Endothelial cell of umbilical vein (primary cell): Measurements from ENCODE around the gene ZNF254. TPM values are rescaled to one million over a fixed set of nuclear protein-coding genes. Genes with fewer than 3 reads are reported as not detected.

ENCODE experiments used
- BruUV-seq: library from RNA; stranded (reverse); fragments of 400-500 nt; replicated peaks from 2 replicates; lab custom pipeline; 2021; lab: Mats Ljungman, UMichigan
- CTCF ChIA-PET: fragments of 300-600, 350-600 bp; sonication (Branson Sonifier 250); formaldehyde crosslinking; loops from one replicate; lab custom pipeline; 2021; ENCODE audit warnings: antibody characterized with exemption, inconsistent platforms; lab: Charles Lee
- POLR2A ChIA-PET: fragments of 300-600, 350-600 bp; sonication (Branson Sonifier 250); formaldehyde crosslinking; loops from one replicate; lab custom pipeline; 2021; ENCODE audit warnings: antibody characterized with exemption, inconsistent platforms; lab: Charles Lee
- DNase-seq: peaks from one replicate; pipeline ENCODE4 v3.0.0-alpha.2; 2011; ENCODE audit warnings: low read depth, low spot score
- FAIRE-seq: peaks from 2 replicates; lab custom pipeline; 2011; peaks lifted over from hg19 to GRCh38; lab: Jason Lieb, UNC
- H2AFZ ChIP-seq: 2 replicates; pipeline ENCODE4 v1.6.0; 2012; ENCODE audit warnings: low read depth, low read length, control low read depth, inconsistent platforms
- H3K27ac ChIP-seq: 2 replicates; pipeline ENCODE4 v1.5.1; 2011; ENCODE audit warnings: low read depth, mild to moderate bottlenecking, control low read depth, low read length, moderate library complexity; ENCODE audit not compliant: insufficient read depth
- H3K27me3 ChIP-seq, 2 experiments: 2 replicates each; pipeline versions ENCODE4 v1.6.0 to v1.6.1; 2011; ENCODE audit warnings: low read length in 2 of 2, mixed read lengths in 1 of 2; ENCODE audit not compliant: control insufficient read depth in 2 of 2, insufficient read depth in 2 of 2
- H3K36me3 ChIP-seq, 2 experiments: 2 replicates in 1 of 2; 3 replicates in 1 of 2; pipeline ENCODE4 v1.5.1; 2011; ENCODE audit warnings: low read length in 2 of 2, mild to moderate bottlenecking in 1 of 2, moderate library complexity in 1 of 2; ENCODE audit not compliant: control insufficient read depth in 2 of 2, insufficient read depth in 2 of 2; ENCODE audit errors: extremely low read depth in 1 of 2
- H3K4me1 ChIP-seq: 3 replicates; pipeline ENCODE4 v1.5.1; 2011; ENCODE audit warnings: mild to moderate bottlenecking, low read length; ENCODE audit not compliant: control insufficient read depth, insufficient read depth; ENCODE audit errors: extremely low read depth
- H3K4me2 ChIP-seq: 2 replicates; pipeline ENCODE4 v1.6.1; 2011; ENCODE audit warnings: low read length, control low read depth, mixed read lengths; ENCODE audit not compliant: insufficient read depth
- H3K4me3 ChIP-seq, 3 experiments: fragments of 200-600 bp in 1 of 3; sonication (generic), shearing (Covaris generic) in 1 of 3; replicated peaks in 1 of 3; 2 replicates each; pipeline ENCODE4 v1.5.1; 2011 to 2016; ENCODE audit warnings: control low read depth in 3 of 3, low read length in 3 of 3, mild to moderate bottlenecking in 2 of 3, inconsistent platforms in 1 of 3, low read depth in 1 of 3, moderate library complexity in 1 of 3; ENCODE audit not compliant: insufficient read depth in 1 of 3
- H3K79me2 ChIP-seq: 2 replicates; pipeline ENCODE4 v1.6.0; 2012; ENCODE audit warnings: low read length, inconsistent platforms; ENCODE audit not compliant: control insufficient read depth, insufficient read depth
- H3K9ac ChIP-seq: replicated peaks from 2 replicates; pipeline ENCODE3; 2011; ENCODE audit warnings: low read length, control low read depth; ENCODE audit not compliant: insufficient read depth; ENCODE audit errors: extremely low read depth
- H3K9me1 ChIP-seq: replicated peaks from 3 replicates; pipeline ENCODE4 v1.6.0; 2011; ENCODE audit warnings: mild to moderate bottlenecking, low read length; ENCODE audit not compliant: control insufficient read depth, insufficient read depth; ENCODE audit errors: extremely low read depth
- H3K9me3 ChIP-seq: replicated peaks from 2 replicates; pipeline ENCODE4 v1.5.1; 2012; ENCODE audit warnings: low read length, inconsistent platforms; ENCODE audit not compliant: control insufficient read depth, insufficient read depth
- H4K20me1 ChIP-seq: replicated peaks from 2 replicates; pipeline ENCODE3; 2011; ENCODE audit warnings: mild to moderate bottlenecking, low read length; ENCODE audit not compliant: control insufficient read depth, insufficient read depth; ENCODE audit errors: extremely low read depth
- EZH2 ChIP-seq: IDR thresholded peaks from 2 replicates; pipeline ENCODE4 v1.6.1; 2012; ENCODE audit warnings: borderline replicate concordance, low read depth, mild to moderate bottlenecking, moderate library complexity, low read length, inconsistent platforms; ENCODE audit not compliant: severe bottlenecking
- FOS ChIP-seq: IDR thresholded peaks from 2 replicates; pipeline ENCODE4 v1.6.1; 2011; ENCODE audit warnings: mild to moderate bottlenecking, low read length, moderate library complexity, borderline replicate concordance; ENCODE audit not compliant: insufficient read depth
- GATA2 ChIP-seq: IDR thresholded peaks from 2 replicates; pipeline ENCODE4 v1.7.0; 2011; ENCODE audit warnings: low read depth, mild to moderate bottlenecking, moderate library complexity, mixed read lengths, low read length; ENCODE audit not compliant: insufficient read length, insufficient read depth
- JUN ChIP-seq: IDR thresholded peaks from 2 replicates; pipeline ENCODE4 v1.6.1; 2011; ENCODE audit warnings: borderline replicate concordance, low read depth; ENCODE audit not compliant: insufficient read length, insufficient read depth
- MAX ChIP-seq: IDR thresholded peaks from 2 replicates; pipeline ENCODE4 v1.6.1; 2011; ENCODE audit not compliant: insufficient read depth, insufficient read length
- MYC ChIP-seq: IDR thresholded peaks from one replicate; pipeline ENCODE4 v1.6.1; 2011; ENCODE audit warnings: mild to moderate bottlenecking, low read depth, low read length
- POLR2A ChIP-seq: IDR thresholded peaks from 2 replicates; pipeline ENCODE4 v1.6.1; 2012; ENCODE audit warnings: low read depth, mild to moderate bottlenecking, control low read depth, low read length
- POLR2AphosphoS5 ChIP-seq: IDR thresholded peaks from 2 replicates; pipeline ENCODE4 v1.6.1; 2012; ENCODE audit warnings: low read depth, mild to moderate bottlenecking, control low read depth, low read length, moderate library complexity; ENCODE audit not compliant: insufficient read depth
- dilution Hi-C: fragments of 300-500 bp; cut with MboI; formaldehyde crosslinking; loops from one replicate; pipeline ENCODE4 v1.15.0; 2019; ENCODE audit warnings: low sequenced_read_pairs; ENCODE audit not compliant: extremely low pct_ligation_motif_present
- intact Hi-C: fragments of 100-400 bp; cut with micrococcal nuclease; formaldehyde crosslinking; loops from one replicate; pipeline ENCODE4 v1.10.0; 2022
- polyA plus RNA-seq, 4 experiments: library from polyadenylated mRNA; depleted of rRNA in 3 of 4; stranded (reverse) in 3 of 4; unstranded in 1 of 4; fragments of >200 nt; gene quantifications; 2 replicates each; pipeline versions ENCODE4 v1.2.1 to v1.2.3, GENCODE V29; 2011 to 2012; ENCODE audit warnings: missing spikeins in 1 of 4
- total RNA-seq: library from RNA; stranded (reverse); gene quantifications from 2 replicates; pipeline ENCODE4 v1.2.3, GENCODE V29; 2021
- TF ChIP-seq, protein P1 (sequence below), 2 donors: IDR thresholded peaks; 1 replicate in 1 of 2; 2 replicates in 1 of 2; pipeline ENCODE4 v1.5.1; 2011; ENCODE audit warnings: low read length in 2 of 2, mild to moderate bottlenecking in 2 of 2, moderate library complexity in 2 of 2, control low read depth in 1 of 2, inconsistent platforms in 1 of 2, low read depth in 1 of 2; ENCODE audit not compliant: insufficient read depth in 1 of 2; ENCODE audit errors: extremely low read depth in 1 of 2

The ZNF254 gene
- total and polyA plus RNA-seq, 2 donors (not counting 3 experiments of a cell fraction or from before 2014, with no cell fraction given), result 4.9 to 16.0 TPM

GRCh38 chr19:24072720-24073119 lies 14.3 kb upstream of the ZNF254 start:
- H4K20me1 ChIP-seq, result no peaks in the 10 kb centered on the region
- no peak for TF ChIP-seq EZH2
- no peak for TF ChIP-seq MAX
- no peak for TF ChIP-seq FOS
- no peak for TF ChIP-seq MYC
- TF ChIP-seq, protein P1, sequence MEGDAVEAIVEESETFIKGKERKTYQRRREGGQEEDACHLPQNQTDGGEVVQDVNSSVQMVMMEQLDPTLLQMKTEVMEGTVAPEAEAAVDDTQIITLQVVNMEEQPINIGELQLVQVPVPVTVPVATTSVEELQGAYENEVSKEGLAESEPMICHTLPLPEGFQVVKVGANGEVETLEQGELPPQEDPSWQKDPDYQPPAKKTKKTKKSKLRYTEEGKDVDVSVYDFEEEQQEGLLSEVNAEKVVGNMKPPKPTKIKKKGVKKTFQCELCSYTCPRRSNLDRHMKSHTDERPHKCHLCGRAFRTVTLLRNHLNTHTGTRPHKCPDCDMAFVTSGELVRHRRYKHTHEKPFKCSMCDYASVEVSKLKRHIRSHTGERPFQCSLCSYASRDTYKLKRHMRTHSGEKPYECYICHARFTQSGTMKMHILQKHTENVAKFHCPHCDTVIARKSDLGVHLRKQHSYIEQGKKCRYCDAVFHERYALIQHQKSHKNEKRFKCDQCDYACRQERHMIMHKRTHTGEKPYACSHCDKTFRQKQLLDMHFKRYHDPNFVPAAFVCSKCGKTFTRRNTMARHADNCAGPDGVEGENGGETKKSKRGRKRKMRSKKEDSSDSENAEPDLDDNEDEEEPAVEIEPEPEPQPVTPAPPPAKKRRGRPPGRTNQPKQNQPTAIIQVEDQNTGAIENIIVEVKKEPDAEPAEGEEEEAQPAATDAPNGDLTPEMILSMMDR (IDR thresholded peaks at IDR 0.05; ENCODE audit: extremely low read depth in 1 of 2, insufficient read depth in 1 of 2, low read depth in 1 of 2, low read length in 2 of 2), result no peak
- TF ChIP-seq POLR2AphosphoS5, result no peak
- TF ChIP-seq JUN, result no peak
- no peak for TF ChIP-seq POLR2A
- TF ChIP-seq GATA2, result no peak
- dilution Hi-C loops (no loop called here), intact Hi-C loops (no loop called here)
- H3K27me3 ChIP-seq, result no peaks in the 10 kb centered on the region
- no peak overlapping the region for H2AFZ ChIP-seq
- no peak overlapping the region for H3K4me3 ChIP-seq
- H3K9me1 ChIP-seq, result no peaks in the 10 kb centered on the region
- no peak for DNase-seq
- ChIA-PET POLR2A (no interaction called here), CTCF (no interaction called here)
- peaks cover 0 to 3% of the 10 kb centered on the region in 2 experiments for H3K36me3 ChIP-seq
- no TSS peak for BruUV-seq
- no peaks in the 10 kb centered on the region for H3K4me1 ChIP-seq
- no peak overlapping the region for H3K9ac ChIP-seq
- no peak for FAIRE-seq
- no peaks in the 10 kb centered on the region for H3K79me2 ChIP-seq
- H3K9me3 ChIP-seq, result no peaks in the 10 kb centered on the region
- no peak overlapping the region for H3K4me2 ChIP-seq
- H3K27ac ChIP-seq, result no peak overlapping the region
